ENCODE data around the gene CASTOR1.

CASTOR1 gene

DNA sequence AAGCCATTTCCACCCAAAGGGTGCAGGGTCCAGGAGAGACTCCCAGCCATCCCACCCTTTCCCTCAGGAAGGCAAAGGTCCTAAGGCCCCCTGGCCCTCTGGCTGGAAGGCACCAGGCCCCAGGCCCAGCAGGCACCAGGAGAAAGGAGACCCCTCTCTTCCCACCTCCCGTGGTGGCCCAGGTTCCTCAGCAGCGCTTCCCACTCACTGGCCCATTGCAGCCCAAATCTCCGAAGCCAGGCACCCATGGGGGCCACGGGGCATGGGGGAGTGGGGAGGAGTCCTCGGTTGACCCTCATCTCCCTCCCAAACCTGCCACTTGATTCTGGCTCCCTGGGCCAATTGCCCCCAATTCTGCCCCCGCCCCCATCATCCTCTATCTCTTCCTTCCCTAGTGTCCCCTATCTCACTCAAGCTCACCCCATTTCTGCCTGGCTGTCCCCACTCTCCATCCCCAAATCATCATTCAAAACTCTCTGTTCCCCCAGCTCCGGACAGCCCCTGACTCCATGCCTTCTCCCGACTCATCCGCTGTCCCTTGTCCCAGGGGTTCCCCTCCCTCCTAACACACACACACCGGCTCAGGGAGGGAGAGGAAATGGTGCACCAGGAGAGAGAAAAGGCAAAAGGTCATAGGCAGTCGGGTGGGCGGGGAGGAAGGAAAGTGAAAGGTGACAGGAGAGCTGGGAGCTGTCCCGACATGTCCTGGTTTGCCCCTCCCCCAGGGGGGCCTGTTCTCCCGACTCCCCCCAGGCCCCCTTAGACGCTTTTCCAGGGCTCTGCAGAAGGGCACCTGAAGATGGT lies 43.9 kb downstream of the CASTOR1 start:
- no peak for DNase-seq (ENCODE audit: low read depth, low spot score)

DNA sequence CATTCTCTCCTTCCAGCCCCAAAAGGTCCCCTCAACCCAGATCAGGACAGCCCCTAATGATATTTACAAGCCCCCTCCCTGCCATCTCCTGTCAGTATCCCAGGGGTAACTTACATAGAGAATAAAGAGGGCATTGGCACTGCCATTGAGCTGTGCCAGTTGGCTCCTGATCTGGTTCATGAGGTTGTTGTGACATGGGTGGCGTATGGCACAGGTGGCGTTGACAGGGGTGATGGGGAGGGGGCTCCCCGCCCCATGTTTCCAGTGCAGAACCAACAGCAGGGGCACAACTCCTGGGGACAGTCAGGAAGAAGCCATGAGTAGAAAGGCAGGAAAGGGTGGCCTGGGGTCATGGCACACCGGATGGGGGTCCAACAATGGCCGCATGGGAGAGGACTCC lies 44.7 kb downstream of the CASTOR1 start:
- DNase-seq (ENCODE audit: low read depth, low spot score): no peak

GRCh38 chr22:30244066-30244465 lies 45.2 kb downstream of the CASTOR1 start:
- DNase-seq (ENCODE audit: low read depth, low spot score): no peak

DNA sequence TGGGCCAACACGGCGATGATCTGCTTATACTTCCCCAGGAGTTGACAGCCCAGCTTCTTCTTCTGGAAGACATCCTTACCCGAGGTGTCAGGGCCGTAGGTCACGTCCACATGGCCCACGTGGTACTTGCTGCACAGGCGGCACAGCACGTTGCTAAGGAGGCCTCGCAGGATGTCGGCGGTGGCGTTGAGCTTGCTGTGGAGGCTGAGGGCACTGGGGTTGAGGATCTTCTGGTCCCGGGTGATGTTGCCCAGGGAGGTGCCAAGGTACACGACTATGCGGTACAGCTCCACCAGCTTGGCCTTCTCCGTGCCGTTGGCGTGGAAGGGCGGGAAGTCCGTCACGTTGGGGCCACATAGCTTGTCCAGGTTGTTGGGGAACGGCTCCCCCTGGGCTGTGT lies 45.6 kb downstream of the CASTOR1 start:
- DNase-seq (ENCODE audit: low read depth, low spot score): no peak

- DNase-seq (ENCODE audit: low read depth, low spot score): no peak
Observed at GRCh38 chr22:30241576-30242371, 47.5 kb downstream of the CASTOR1 start.

GRCh38 chr22:30240541-30241417 lies 48.5 kb downstream of the CASTOR1 start:
- no peak for DNase-seq (ENCODE audit: low read depth, low spot score)

- no peak for DNase-seq (ENCODE audit: low read depth, low spot score)
Observed at GRCh38 chr22:30239488-30240405, 49.6 kb downstream of the CASTOR1 start.

GRCh38 chr22:30238661-30239487 lies 50.4 kb downstream of the CASTOR1 start:
- DNase-seq (ENCODE audit: low read depth, low spot score): no peak

DNA sequence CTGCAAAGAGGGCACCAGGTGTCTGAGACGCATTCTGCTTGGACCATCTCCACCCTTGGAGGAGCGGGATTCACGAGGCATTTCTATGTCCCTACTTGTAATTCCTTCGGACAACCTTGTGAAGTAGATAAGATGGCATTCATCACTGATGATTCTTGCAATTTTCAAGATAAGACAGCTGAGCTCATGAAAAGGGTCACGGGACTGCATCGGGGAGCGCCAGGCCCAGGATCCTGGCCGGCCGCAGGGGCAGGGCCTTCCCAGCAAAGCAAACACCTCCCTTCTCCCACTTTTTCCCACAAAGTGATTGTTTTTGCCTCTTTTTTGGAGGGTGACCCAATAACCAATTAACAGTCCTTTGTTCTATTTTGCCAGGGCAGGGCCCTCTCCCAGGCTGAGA lies 51.2 kb downstream of the CASTOR1 start:
- no peak for DNase-seq (ENCODE audit: low read depth, low spot score)

DNA sequence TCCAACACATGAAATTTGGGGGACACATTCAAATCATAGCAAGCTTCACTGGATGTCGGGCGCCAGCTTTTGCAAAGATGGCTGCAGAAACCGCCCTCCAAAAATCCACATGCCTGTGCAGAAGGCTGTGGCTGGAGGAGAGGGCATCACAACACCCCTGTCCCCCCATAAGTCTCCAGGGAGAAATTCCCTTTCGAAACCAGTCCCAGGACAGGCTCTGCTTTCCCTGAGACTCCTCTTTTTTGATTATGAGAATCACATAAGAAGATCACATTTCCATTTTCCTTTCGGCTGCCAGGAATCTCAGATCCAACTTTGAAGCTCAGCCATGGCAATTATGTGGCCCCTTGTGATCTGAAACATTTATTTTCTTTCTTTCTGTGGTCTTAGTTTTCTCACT lies 52.4 kb downstream of the CASTOR1 start:
- DNase-seq (ENCODE audit: low read depth, low spot score): no peak

GRCh38 chr22:30235687-30236170 lies 53.6 kb downstream of the CASTOR1 start:
- peak; percentile 54 for DNase-seq (ENCODE audit: low read depth, low spot score)
